ENCODE measurements around the gene DEGS2. TPM values are rescaled to one million over a fixed set of nuclear protein-coding genes. Genes with fewer than 3 reads are reported as not detected.
A peak's percentile ranks its signal among the peaks of the same experiment; 100 is the strongest.

DEGS2 gene
- total RNA-seq, 1 experiment from 2014 or later = 5.1 TPM

GRCh38 chr14:100201701-100202100 lies 42.3 kb upstream of the DEGS2 start:
- Histone ChIP-seq H3K9me3 (no peaks in the 10 kb centered on the region), H3K4me3 (ENCODE audit: low read depth, low read length) (no peak overlapping the region), H3K36me3 (ENCODE audit: control insufficient read depth, insufficient read depth, low read length) (no peaks in the 10 kb centered on the region), H3K27me3 (replicated peaks; ENCODE audit: control insufficient read depth, insufficient read depth, low read length) (no peaks in the 10 kb centered on the region), H3K4me1 (peaks cover 14% of the 10 kb centered on the region)
- ChIA-PET CTCF (interaction anchor here (1.0 kb wide), 1 partner anchor 9 kb away, joined by 4 read pairs; no protein-coding TSS in a partner anchor), POLR2A (interaction anchor here (1.1 kb wide), 1 partner anchor 13 kb away, joined by 3 read pairs; no protein-coding TSS in a partner anchor)
- Mint-ChIP-seq H3K27me3 (ENCODE audit: insufficient read depth, unreplicated experiment) (no peaks in the 10 kb centered on the region), H3K36me3 (ENCODE audit: insufficient read depth, unreplicated experiment) (no peaks in the 10 kb centered on the region), H3K27ac (ENCODE audit: unreplicated experiment) (no peak overlapping the region), H3K4me1 (ENCODE audit: low read depth, unreplicated experiment) (no peaks in the 10 kb centered on the region), H3K9me3 (ENCODE audit: unreplicated experiment) (no peaks in the 10 kb centered on the region), H3K4me3 (ENCODE audit: unreplicated experiment) (no peak overlapping the region)
- no TSS peak for BruUV-seq (replicated peaks)
- intact Hi-C loops (cut with micrococcal nuclease; ENCODE audit: unreplicated experiment) = no loop called here
- no peak for TF ChIP-seq CTCF (IDR thresholded peaks at IDR 0.05; ENCODE audit: insufficient read depth in 1 of 2, low read depth in 1 of 2, low read length in 1 of 2, severe bottlenecking in 1 of 2, unreplicated experiment in 1 of 2)
- peak in 1 of 2 experiments; percentile 49 for DNase-seq

DNA sequence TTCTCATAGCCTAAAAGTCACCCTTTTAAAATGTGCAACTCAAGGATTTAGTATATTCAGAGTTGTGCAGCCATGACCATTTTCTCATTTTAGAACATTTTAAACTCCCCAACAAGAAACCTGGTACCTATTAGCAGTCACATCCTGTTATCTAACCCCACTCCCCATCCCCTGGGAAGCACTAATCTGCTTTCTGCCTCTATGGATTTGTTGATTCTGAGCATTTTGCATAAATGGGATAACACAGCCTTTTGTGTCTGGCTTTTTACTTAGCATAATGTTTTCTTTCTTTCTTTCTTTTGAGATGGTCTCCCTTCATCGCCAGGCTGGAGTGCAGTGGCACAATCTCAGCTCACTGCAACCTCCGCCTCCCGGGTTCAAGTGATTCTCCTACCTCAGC lies 40.9 kb upstream of the DEGS2 start:
- intact Hi-C loops (cut with micrococcal nuclease; ENCODE audit: unreplicated experiment) = no loop called here
- no TSS peak for BruUV-seq (replicated peaks)
- H3K9me3 ChIP-seq = no peaks in the 10 kb centered on the region
- no peak overlapping the region for H3K4me3 ChIP-seq (ENCODE audit: low read depth, low read length)
- POLR2A ChIA-PET = no interaction called here
- no peaks in the 10 kb centered on the region for H3K36me3 Mint-ChIP-seq (ENCODE audit: insufficient read depth, unreplicated experiment)
- no peaks in the 10 kb centered on the region for H3K36me3 ChIP-seq (ENCODE audit: control insufficient read depth, insufficient read depth, low read length)
- TF ChIP-seq CTCF (IDR thresholded peaks at IDR 0.05; ENCODE audit: insufficient read depth in 1 of 2, low read depth in 1 of 2, low read length in 1 of 2, severe bottlenecking in 1 of 2, unreplicated experiment in 1 of 2) = no peak
- no peak overlapping the region for H3K27ac Mint-ChIP-seq (ENCODE audit: unreplicated experiment)
- CTCF ChIA-PET = no interaction called here
- no peaks in the 10 kb centered on the region for H3K27me3 ChIP-seq (replicated peaks; ENCODE audit: control insufficient read depth, insufficient read depth, low read length)
- no peaks in the 10 kb centered on the region for H3K27me3 Mint-ChIP-seq (ENCODE audit: insufficient read depth, unreplicated experiment)
- H3K4me1 Mint-ChIP-seq (ENCODE audit: low read depth, unreplicated experiment) = no peaks in the 10 kb centered on the region
- H3K4me1 ChIP-seq = peaks cover 14% of the 10 kb centered on the region
- no peak overlapping the region for H3K4me3 Mint-ChIP-seq (ENCODE audit: unreplicated experiment)
- no peak for DNase-seq
- no peaks in the 10 kb centered on the region for H3K9me3 Mint-ChIP-seq (ENCODE audit: unreplicated experiment)

DNA sequence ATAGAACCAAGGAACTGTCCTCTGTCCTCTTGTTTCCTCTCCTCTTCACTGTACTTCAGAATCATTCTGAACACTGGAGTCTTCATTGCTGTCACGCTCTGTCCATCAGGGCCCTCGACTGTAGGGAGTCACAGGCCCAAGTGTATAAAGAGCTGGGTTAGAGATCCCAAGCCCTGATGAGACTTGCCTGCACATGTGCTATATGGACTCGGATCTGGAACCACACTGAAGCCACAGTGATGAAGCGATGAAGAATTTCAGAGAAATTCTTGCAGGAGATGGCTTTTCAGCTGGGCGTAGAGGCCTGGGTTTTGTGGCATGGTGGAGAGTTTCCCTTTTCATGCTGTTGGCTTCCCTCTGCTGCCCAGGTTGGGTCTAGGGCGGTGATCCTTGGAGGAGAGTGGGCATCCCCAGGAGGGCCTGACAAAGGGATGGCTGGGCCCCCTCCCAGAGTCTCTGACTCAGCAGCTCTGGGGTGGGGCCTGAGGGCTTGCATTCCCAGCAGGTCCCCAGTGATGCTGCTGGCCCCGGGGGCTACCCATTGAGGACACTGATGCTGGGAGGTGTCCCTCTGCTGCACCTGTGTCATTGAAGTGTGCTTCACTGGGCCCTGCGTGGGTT lies 39.9 kb upstream of the DEGS2 start:
- no peaks in the 10 kb centered on the region for H3K36me3 Mint-ChIP-seq (ENCODE audit: insufficient read depth, unreplicated experiment)
- H3K9me3 Mint-ChIP-seq (ENCODE audit: unreplicated experiment) = no peaks in the 10 kb centered on the region
- intact Hi-C loops (cut with micrococcal nuclease; ENCODE audit: unreplicated experiment) = no loop called here

More for the DNA sequence above, 39.9 kb upstream of the DEGS2 start:
- Histone ChIP-seq H3K9me3 (no peaks in the 10 kb centered on the region), H3K4me1 (peaks cover 6% of the 10 kb centered on the region; the same call in 1 of the 2 replicates), H3K4me3 (ENCODE audit: low read depth, low read length) (no peak overlapping the region), H3K27me3 (replicated peaks; ENCODE audit: control insufficient read depth, insufficient read depth, low read length) (no peaks in the 10 kb centered on the region), H3K36me3 (ENCODE audit: control insufficient read depth, insufficient read depth, low read length) (no peaks in the 10 kb centered on the region)
- Mint-ChIP-seq H3K27me3 (ENCODE audit: insufficient read depth, unreplicated experiment) (no peaks in the 10 kb centered on the region), H3K4me1 (ENCODE audit: low read depth, unreplicated experiment) (no peaks in the 10 kb centered on the region), H3K27ac (ENCODE audit: unreplicated experiment) (no peak overlapping the region), H3K4me3 (ENCODE audit: unreplicated experiment) (no peak overlapping the region)
- CTCF ChIA-PET = interaction anchor here (0.7 kb wide), 1 partner anchor 84 kb away, joined by 4 read pairs; no protein-coding TSS in a partner anchor
- TF ChIP-seq CTCF (IDR thresholded peaks at IDR 0.05; ENCODE audit: insufficient read depth in 1 of 2, low read depth in 1 of 2, low read length in 1 of 2, severe bottlenecking in 1 of 2, unreplicated experiment in 1 of 2) = no peak
- POLR2A ChIA-PET = no interaction called here
- no peak for DNase-seq
- BruUV-seq (replicated peaks) = no TSS peak
